Ramos (cell line): ENCODE results near the gene STOX2.

Experiments used
- in situ Hi-C: fragments of 300-500 bp; cut with MboI; formaldehyde crosslinking; loops from one replicate; pipeline ENCODE4 v1.14.3; 2022; ENCODE audit warnings: low sequenced_read_pairs; ENCODE audit not compliant: unreplicated experiment

STOX2 gene

DNA sequence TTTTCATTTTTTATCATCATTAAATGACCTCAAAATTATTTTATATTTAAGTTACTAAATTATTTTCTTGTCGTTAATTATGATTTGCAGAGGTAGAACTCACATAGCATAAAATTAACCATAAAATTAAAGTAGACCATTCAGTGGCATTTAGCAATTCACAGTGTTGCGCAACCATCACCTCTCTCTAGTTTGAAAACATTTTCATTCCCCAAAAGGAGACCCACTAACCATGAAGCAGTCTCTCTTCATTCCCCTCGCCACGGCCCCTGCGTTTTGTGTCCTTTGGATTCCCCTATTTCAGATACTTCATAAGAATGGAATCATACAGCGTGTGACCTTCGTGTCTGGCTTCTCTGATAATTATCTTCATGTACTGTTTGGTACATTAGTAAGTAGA, 157.7 kb downstream of the STOX2 start:
- in situ Hi-C loops, result no loop called here

DNA sequence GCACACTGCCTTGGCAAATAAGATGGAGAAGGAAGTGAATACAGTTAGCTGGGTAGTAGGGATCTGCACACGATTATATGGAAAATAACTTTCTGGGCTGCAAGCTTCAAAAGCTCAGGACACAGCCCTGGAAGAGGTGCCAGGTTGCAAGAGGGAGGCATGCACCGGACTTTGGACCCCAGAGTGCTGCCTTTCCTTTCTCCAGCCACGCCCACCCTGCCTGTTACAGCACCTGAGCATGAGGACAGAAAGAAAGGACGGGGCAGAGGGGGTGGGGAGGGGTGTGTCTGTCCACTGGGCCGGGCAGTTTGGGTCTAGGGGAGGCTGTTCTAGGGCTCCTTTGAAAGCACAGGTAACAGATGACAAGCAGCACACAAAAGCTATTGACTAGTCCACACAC, 159.8 kb downstream of the STOX2 start:
- in situ Hi-C loops, result no loop called here

DNA sequence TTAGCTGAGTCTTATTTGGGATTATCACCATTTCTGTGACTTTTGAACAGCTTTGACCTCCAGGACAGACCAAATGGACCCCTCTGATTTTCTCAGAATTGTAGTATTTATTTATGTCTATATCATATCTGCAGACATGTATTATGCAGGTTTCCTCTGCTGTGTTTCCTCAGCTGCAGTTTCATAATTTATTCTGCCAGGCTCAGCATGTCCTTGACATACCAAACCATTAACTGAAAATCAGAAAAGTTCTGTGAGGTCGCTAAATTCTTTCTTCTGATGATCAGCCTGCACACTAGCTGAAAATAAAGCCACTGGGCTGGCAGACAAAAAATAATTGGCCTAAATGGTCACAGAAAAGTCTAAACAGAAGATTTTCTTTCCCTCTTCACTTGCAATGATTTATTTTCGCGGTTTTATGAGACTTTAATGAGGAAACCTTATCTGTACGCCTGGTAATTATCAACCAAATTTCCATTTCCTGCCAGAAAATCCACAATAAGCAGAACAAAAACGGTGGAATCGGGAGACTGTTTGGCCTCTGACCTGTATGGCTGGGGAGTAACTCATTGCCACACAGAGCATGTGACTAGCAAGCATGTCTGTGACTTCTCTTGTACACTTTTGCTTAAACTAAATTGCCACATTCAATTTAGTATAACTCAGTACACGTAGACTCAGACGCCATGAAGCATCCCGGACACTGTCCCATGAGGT, 161.6 kb downstream of the STOX2 start:
- in situ Hi-C loops, result no loop called here

- in situ Hi-C loops, result no loop called here
Measured at GRCh38 chr4:184067931-184068554, 162.9 kb downstream of the STOX2 start.
